OCI-LY7 (cell line): ENCODE measurements around the gene ADO.

ENCODE experiments used
- CTCF ChIP-seq: fragments of 200-600 bp; sonication (generic); conservative IDR thresholded peaks from 2 replicates; pipeline ENCODE4 v1.5.1; 2014; ENCODE audit warnings: mild to moderate bottlenecking, antibody characterized with exemption, low read length, moderate library complexity, mixed read lengths
- EZH2phosphoT487 ChIP-seq: fragments of 200-600 bp; sonication (generic); IDR thresholded peaks from 2 replicates; pipeline ENCODE4 v1.6.1; 2018; ENCODE audit warnings: low read depth, borderline replicate concordance, mild to moderate bottlenecking, mixed run types, antibody characterized with exemption, low read length, moderate library complexity, mixed read lengths

- TF ChIP-seq CTCF: peak; percentile 77
- no peak for TF ChIP-seq EZH2phosphoT487
Observed at GRCh38 chr10:62851442-62851841, 46.9 kb downstream of the ADO start.
